ENCODE results near the gene PDE3B. TPM values are rescaled to one million over a fixed set of nuclear protein-coding genes. Genes with fewer than 3 reads are reported as not detected.

PDE3B gene
- total and polyA plus RNA-seq, 9 of the 15 experiments (the other 6 are each of a cell fraction or from before 2014, with no cell fraction given) = 2.3 to 22.5 (median 12.2) TPM

DNA sequence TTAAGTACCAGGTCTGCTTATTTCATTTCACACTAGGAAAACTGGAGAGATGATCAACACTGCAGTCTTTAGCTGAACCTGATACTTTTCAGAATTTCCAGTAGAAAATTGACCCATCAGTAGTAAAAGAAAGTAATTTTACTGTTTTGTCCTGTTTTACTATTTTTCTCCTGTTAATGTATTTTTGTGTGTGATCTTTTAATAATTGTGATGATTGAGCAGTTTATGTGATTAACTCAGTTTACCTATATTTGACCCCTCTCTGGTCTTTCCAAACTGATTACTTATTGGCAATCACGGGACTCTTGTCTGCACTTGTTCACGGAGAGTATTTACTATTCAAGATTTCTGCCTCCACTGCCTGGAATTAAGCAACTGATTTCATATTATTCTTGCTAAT is 249.0 kb downstream of the PDE3B start (continued):
- TF ChIP-seq DMBX1 (CRISPR knock-in tag; IDR thresholded peaks at IDR 0.05; ENCODE audit: borderline replicate concordance) = 0 out of 2 replicates have a peak, but pooled peaks have one; percentile 13
- TF ChIP-seq SMARCA4 (IDR thresholded peaks at IDR 0.05) = no peak

DNA sequence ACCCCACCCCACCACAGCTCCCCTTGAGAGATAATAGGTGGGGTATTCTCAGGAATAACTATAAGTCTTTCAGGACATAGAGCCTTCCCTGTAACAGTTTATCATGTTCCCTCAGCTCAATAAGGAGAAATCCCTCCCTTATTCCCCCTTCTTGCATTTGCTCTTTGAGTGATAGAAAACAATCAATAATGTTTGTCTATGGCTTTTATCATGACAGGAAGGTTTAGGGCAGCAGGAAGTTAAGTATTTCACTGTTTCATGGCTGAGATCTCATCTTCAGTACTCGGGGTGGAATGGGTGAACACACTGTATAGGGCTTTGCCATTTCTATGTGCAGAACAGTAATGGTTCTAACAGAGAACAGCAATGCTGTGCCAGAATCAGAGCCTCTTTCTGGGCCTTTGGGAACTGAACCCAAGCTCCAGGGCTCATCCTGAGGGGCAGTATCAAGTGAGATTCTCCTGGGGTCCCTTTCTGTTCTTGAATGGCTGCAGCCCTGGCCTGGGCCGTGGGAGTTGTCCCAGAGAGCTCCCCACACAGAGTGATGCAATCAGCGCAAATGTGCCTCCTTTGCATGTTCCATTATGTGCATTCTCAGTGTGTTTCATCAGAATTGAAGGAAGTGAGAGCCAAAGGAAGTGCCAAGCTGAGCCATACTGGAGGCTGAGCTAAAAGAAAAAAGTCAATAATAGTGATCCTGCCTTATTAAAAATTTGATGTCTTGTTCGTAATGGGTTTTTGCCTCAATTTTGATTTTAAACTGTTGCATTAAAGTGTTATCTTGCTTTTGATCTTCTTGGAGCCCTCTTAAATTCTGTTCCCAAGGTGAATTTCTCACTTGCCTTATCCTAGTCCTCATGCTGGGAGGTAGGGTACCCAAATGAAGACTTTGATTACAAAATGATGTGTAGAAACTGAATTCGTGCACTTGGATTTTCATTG is 251.3 kb downstream of the PDE3B start:
- no peaks in the 10 kb centered on the region for H3K27me3 ChIP-seq (ENCODE audit: control insufficient read depth in 2 of 2, insufficient read depth in 2 of 2, low read length in 2 of 2)
- ChIA-PET CTCF (ENCODE audit: low intra/inter-chr PET ratio) (no interaction called here), POLR2A (interaction anchor here (0.6 to 1.3 kb wide), 6 partner anchors 12 to 935 kb away, joined by 3 to 5 read pairs (median 3); partner anchors contain the start of genes PDE3B and PSMA1)
- peak overlapping the region in 1 of 2 experiments; percentile 57; a peak in 2 of 4 replicates for H3K9ac ChIP-seq (ENCODE audit: insufficient read depth in 1 of 2, low read depth in 2 of 2, low read length in 2 of 2)
- peak in 2 of 4 experiments; percentile 45 to 71 for DNase-seq (ENCODE audit: extremely low read depth in 1 of 4, low spot score in 3 of 4)
- H3K27ac ChIP-seq (ENCODE audit: extremely low read depth, low read depth, low read length) = peak overlapping the region; percentile 64
- intact Hi-C loops (cut with micrococcal nuclease) (loop anchor here (5.0 kb wide), 3 partner anchors 43 to 373 kb away; partner anchors contain the start of genes PDE3B and PSMA1), in situ Hi-C loops (cut with MboI) (loop anchor here (10.0 kb wide), 2 partner anchors 250 to 370 kb away; partner anchors contain the start of genes PDE3B and PSMA1)
- H3K36me3 ChIP-seq (ENCODE audit: control insufficient read depth, insufficient read depth, low read length) = no peaks in the 10 kb centered on the region
- no peak for FAIRE-seq
- ATAC-seq = peak; percentile 62
- peaks cover 13% of the 10 kb centered on the region for H3K79me2 ChIP-seq (ENCODE audit: control insufficient read depth, insufficient read depth, low read length)
- H3K4me3 ChIP-seq = no peak overlapping the region
- WGBS (ENCODE audit: insufficient coverage, low coverage, missing lambda C conversion rate) = 29% methylated on average over 5 of the region's 5 CpGs
- peak overlapping the region; percentile 32; the same call in 1 of the 2 replicates for H3K4me2 ChIP-seq (ENCODE audit: insufficient read depth, low read length)
- no TSS peak for BruUV-seq (replicated peaks)
- H4K20me1 ChIP-seq (replicated peaks; ENCODE audit: control insufficient read depth, insufficient read depth, low read length) = no peaks in the 10 kb centered on the region
- no peaks in the 10 kb centered on the region for H3K9me3 ChIP-seq (replicated peaks; ENCODE audit: control insufficient read depth, insufficient read depth, low read depth, low read length)
- H3K4me1 ChIP-seq (replicated peaks in 1 of 2; ENCODE audit: control insufficient read depth in 2 of 2, insufficient read depth in 2 of 2, low read length in 2 of 2) = peaks cover 19 to 23% of the 10 kb centered on the region in 2 experiments
- peak overlapping the region; percentile 92 for H2AFZ ChIP-seq (ENCODE audit: low read depth, low read length)
- H3K9me1 ChIP-seq (ENCODE audit: control insufficient read depth, insufficient read depth, low read length) = no peaks in the 10 kb centered on the region
- TF ChIP-seq JUN (IDR thresholded peaks at IDR 0.05; ENCODE audit: borderline replicate concordance, low read depth, low read length) = peak; percentile 75
- no peak for TF ChIP-seq JUN (CRISPR knock-in tag; IDR thresholded peaks at IDR 0.05; ENCODE audit: borderline replicate concordance)
- TF ChIP-seq CEBPG (CRISPR knock-in tag; IDR thresholded peaks at IDR 0.05) = peak; percentile 99
- TF ChIP-seq CEBPG (tag; conservative IDR thresholded peaks at IDR 0.05 in 1 of 2, IDR thresholded peaks at IDR 0.05 in 1 of 2) = peak; percentile 99 to 100
- peak; percentile 94 for TF ChIP-seq MYC (IDR thresholded peaks at IDR 0.05; ENCODE audit: low read depth, low read length)
- peak; percentile 18; the same call in 1 of the 2 replicates for TF ChIP-seq MYC (CRISPR knock-in tag; IDR thresholded peaks at IDR 0.05; ENCODE audit: borderline replicate concordance, low read depth)
- peak; percentile 38; the same call in 1 of the 2 replicates for TF ChIP-seq NFATC3 (IDR thresholded peaks at IDR 0.05)
- peak; percentile 72; the same call in 1 of the 2 replicates for TF ChIP-seq ETV5 (CRISPR knock-in tag; IDR thresholded peaks at IDR 0.05; ENCODE audit: low read depth)
- peak; percentile 95 for TF ChIP-seq ZSCAN32 (CRISPR knock-in tag; IDR thresholded peaks at IDR 0.05)
- TF ChIP-seq GTF2E2 (tag; IDR thresholded peaks at IDR 0.05) = 0 out of 2 replicates have a peak, but pooled peaks have one; percentile 34
- TF ChIP-seq, protein P1, sequence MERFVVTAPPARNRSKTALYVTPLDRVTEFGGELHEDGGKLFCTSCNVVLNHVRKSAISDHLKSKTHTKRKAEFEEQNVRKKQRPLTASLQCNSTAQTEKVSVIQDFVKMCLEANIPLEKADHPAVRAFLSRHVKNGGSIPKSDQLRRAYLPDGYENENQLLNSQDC (CRISPR knock-in tag; IDR thresholded peaks at IDR 0.05) = no peak
- TF ChIP-seq, protein P2, sequence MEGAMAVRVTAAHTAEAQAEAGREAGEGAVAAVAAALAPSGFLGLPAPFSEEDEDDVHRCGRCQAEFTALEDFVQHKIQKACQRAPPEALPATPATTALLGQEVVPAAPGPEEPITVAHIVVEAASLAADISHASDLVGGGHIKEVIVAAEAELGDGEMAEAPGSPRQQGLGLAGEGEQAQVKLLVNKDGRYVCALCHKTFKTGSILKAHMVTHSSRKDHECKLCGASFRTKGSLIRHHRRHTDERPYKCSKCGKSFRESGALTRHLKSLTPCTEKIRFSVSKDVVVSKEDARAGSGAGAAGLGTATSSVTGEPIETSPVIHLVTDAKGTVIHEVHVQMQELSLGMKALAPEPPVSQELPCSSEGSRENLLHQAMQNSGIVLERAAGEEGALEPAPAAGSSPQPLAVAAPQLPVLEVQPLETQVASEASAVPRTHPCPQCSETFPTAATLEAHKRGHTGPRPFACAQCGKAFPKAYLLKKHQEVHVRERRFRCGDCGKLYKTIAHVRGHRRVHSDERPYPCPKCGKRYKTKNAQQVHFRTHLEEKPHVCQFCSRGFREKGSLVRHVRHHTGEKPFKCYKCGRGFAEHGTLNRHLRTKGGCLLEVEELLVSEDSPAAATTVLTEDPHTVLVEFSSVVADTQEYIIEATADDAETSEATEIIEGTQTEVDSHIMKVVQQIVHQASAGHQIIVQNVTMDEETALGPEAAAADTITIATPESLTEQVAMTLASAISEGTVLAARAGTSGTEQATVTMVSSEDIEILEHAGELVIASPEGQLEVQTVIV (CRISPR knock-in tag; IDR thresholded peaks at IDR 0.05; ENCODE audit: borderline replicate concordance) = no peak
- TF ChIP-seq ZFX (CRISPR knock-in tag; IDR thresholded peaks at IDR 0.05) = peak; percentile 37; the same call in 1 of the 2 replicates
- no peak for TF ChIP-seq SRSF1 (IDR thresholded peaks at IDR 0.05; ENCODE audit: low read depth, low read length)

Measured in K562 (cell line).